HG03045 (cell line): ENCODE results near the gene DNAH9.

Experiments
- ATAC-seq: cut with Tn5 transposase; IDR thresholded peaks from one replicate; pipeline ENCODE4 v1.9.1; 2021; ENCODE audit warnings: mild to moderate bottlenecking, moderate library complexity; ENCODE audit not compliant: unreplicated experiment

The DNAH9 gene

DNA sequence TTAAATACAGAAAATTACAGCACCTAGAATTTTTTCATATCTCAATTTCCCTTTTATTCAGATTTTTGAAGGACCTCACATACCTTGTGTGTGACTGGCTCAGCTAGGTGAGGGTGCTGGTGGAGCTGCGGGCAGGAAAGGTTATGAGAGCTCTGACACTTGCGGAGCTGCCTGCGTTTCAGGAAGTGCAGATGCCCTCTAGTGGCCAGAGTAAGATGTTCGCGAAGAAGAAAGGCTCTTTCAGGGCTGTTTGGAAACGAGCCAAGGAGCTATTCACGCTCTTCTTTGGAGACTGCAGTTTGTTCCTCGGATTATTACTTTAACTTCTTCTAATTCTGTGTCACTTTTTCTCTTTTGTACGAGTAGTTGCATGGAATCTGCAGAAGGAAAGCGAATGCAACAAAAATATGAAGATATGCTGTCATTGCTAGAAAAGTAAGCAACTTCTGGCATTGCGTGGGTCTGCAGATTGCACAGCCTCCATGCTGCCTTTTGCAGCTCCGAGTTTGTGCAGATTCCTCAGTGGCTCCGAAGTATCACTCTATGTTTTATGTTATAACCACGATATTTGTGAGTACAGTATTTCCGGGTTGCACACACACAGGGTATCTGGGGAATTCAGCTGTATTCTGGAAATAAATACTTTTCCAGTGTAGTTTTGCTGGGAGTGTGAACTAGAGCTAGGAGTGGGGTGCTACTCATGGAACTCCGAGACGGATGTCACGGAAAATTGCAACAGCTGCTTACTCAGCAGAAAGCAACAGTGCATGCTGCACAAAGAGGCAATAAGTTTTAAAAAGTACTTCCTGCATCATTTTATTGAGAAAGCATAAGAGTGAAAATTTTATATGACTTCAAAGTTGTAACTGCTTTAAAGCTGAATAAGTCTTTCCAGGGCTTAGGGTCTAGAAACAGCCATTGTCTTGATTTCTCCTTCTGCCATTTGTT is 46.3 kb downstream of the DNAH9 start:
- ATAC-seq, result no peak

DNA sequence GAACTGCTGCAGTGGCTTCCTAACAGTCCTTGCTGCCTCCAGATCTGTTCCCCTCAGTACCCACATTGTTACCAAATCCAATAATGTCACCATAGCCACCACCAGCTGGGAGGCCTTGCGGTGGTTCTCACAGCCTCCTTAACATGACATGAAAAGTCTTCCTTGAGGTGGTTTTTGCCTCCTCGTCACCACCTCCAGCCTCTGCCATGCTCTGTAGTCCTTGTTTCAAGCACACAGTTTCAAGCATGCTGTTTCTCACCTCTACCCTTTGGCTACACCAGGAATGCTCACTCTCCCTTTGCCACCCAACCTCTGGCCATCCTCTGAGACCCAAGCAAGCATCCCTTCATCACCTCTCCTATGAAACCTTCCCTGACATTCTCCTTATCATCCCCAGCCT is 47.2 kb downstream of the DNAH9 start:
- ATAC-seq, result no peak

DNA sequence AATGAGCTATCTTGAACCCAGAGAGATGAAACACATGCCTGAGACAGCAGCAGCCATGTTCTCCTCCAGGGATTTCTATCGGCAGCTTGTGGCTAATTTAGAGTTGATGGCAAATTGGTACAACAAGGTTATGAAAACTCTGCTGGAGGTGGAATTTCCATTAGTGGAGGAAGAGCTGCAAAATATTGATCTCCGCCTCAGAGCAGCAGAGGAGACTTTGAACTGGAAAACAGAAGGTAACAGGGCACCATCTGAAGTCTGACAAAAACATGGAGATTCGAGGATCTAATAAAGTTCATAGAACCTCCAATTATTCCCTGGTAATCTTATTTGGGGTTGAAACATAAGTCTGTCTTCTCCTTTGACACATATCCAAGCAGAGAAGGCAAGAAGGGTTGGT is 52.8 kb downstream of the DNAH9 start:
- ATAC-seq, result no peak

DNA sequence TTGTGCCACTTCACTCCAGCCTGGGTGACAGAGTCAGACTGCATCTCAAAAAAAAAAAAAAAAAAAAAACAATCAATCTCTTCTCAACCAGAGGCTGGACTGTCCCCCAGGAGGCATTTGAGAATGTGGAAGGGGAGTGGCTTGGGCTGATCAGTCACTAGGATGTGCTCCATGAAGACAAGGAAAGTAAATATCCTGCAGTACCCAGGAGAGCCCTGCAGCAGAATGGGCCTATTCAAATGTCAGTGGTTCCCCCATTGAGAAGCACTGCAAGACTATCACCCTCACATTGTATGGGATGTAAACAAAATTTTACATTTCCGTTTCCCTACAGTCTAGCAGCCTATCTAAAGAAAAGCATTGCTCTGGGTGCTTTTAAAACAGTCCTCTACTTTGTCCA is 70.3 kb downstream of the DNAH9 start:
- ATAC-seq, result no peak

DNA sequence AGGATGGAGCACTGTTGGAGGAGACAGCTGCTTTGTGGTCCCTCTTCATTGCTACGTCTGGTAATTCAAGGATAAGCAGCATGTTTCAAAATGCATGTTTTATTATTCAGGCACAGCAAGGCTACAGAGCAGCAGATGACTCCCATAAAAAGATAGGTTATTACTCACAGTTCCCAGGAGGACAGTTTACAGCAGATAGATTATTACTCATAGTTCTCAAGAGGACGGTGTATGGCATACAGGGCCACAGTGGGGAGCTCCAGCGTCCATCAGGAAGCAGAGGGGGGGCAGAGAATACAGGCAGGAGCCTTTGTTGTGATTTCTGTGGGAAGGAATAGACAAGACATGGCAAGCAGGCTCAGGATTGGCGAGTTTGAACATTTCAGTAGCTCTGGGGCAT is 72.9 kb downstream of the DNAH9 start:
- no peak for ATAC-seq

DNA sequence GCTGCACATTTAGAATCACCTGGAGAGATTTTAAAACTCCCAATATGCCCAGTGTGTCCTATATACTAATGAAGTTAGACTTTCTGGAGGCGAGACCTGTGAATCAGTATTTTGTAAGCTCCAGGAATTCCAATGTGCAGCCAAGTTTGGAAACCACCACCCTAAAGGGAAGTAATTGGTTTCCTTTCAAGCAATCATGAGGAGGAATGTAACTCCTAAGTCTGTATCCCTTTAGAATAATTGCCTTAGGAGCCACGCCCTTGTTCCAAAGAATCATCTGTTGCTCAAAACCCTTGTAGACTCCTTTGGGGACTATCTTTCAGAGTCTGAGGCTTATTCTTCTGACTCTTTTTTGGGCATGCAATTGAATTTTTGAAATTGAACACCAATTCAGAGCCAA is 84.4 kb downstream of the DNAH9 start:
- no peak for ATAC-seq

DNA sequence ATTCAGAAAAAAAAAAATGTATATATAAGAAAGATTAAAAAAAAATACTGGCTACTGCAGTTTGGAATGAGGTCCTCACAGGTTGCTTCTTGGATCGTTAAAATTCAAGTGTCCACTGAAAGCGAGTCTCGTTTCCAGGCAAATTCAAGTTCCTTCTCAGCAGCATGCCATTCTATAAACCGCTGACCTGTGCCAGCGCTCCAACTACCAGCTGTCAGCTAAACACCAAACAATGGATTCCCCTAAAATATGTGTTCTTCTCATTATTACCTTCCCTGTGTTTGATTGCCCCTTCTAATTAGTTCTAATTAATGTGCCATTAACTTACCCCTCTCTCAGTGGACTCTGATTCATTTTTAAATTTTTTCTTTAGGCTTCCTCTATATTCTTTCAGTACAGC is 92.4 kb downstream of the DNAH9 start:
- no peak for ATAC-seq

DNA sequence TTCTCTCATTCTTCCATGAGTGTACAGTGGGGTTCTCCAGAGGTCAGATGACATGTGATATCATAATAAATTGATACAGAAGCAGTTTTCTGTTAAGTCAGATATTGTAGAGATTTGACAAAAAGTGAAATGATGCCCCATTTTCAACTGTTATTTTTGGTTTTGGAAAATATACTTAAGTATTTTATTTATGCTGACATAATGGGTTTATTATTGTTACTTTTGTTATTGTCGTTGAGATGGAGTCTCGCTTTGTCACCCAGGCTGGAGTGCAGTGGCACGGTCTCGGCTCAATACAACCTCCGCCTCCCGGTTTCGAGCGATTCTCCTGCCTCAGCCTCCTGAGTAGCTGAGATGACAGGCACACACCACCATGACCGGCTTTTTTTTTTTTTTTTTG is 94.4 kb downstream of the DNAH9 start:
- no peak for ATAC-seq

DNA sequence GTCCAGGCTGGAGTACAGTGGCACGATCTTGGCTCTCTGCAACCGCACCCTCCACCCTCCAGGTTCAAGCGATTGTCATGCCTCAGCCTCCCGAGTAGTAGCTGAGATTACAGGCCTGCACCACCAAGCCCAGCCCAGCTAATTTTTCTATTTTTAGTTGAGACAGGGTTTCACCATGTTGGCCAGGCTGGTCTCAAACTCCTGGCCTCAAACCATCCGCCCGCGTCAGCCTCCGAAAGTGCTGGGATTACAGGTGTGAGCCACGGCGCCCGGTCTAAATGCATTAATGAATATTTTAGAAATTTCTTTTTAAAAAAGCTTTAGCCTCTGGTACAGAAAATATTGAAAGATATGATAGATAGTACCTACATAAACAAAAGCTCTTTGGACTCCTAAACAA is 95.0 kb downstream of the DNAH9 start:
- ATAC-seq, result no peak

DNA sequence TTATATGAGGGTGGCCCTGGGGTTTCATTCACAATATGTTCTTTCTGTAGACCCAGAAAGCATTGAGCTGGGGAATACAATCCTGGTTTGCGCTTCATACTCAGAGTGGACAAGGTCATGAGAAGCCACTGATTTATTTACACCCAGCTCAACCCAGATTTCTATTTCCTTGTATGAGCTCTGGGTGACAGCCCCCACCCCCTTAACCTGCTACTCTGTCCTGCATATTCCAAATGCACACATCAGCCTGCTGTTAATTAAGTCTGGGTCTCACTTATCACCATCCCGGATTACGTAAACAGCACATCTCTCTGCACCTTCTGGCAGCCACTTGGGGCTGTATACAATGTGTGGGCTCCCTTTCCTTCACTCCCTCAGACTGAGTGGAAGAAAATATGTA is 102.4 kb downstream of the DNAH9 start:
- no peak for ATAC-seq

DNA sequence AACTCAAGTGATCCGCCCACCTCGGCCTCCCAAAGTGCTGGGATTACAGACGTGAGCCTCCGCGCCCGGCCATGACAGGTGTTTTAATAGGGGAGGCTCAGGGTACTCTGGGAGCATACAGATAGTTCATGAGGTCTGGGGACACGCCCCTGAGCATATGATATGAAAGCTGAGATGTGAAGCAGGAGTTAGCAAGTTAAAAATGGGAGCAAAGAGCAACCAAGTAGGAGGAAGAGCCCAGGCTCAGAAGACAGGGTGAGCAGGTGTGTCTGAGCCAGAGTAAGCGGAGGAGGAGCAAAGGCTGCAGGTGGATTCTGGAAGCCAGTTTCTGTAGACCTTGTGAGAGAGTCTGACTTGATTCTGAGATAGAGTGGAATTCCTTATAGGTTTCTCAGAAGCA is 103.6 kb downstream of the DNAH9 start:
- ATAC-seq, result no peak

DNA sequence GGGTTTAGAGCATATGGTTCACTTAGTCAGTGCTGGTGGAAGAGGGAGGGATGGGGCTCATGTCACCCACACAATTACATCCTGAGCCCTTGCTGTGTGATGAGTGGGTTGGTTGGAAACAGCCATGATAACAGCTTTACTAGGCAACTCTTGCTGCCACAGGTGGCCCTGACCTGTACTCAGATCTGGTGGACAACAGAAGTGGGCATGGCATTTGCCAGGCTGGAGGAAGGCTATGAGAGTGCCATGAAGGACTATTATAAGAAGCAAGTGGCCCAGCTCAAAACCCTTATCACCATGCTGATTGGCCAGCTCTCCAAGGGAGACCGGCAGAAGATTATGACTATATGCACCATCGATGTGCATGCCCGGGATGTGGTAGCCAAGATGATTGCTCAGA is 105.8 kb downstream of the DNAH9 start:
- ATAC-seq, result no peak

DNA sequence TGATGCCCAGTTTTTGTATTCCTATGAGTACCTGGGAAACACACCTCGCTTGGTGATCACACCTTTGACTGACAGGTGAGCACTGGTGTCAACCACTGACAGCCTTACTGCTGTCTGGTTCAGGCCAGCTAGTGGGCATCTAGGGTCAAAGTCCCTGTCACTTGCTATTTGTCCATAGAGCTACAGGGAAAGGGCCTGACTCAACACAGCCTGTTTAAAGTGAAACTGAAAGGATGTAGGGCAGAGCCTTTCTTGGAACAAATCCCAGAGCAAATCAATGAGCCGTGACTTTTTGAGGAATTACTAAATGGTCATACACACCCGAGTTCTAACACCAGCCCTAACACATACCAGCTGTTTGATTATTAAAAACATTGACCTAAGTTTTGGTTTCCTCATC is 106.8 kb downstream of the DNAH9 start:
- ATAC-seq, result no peak

DNA sequence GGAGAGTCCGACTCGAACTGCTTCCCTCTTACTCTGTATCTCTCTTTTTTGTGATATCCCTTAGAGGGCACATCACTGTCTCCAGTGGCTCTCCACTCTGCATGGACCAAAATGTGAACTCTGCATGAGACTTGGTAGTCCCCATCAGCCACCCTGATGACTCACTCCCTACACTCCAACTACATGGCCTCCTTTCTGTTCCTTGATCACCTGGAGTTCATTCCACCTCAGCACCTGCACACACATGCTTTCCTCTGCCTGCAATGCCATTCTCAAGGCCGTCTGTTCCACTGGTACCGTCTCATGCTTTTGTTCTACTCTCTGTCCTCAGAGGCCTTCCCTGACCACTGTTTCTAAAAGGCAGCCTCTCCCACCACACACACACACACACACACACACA is 109.3 kb downstream of the DNAH9 start:
- ATAC-seq, result no peak

DNA sequence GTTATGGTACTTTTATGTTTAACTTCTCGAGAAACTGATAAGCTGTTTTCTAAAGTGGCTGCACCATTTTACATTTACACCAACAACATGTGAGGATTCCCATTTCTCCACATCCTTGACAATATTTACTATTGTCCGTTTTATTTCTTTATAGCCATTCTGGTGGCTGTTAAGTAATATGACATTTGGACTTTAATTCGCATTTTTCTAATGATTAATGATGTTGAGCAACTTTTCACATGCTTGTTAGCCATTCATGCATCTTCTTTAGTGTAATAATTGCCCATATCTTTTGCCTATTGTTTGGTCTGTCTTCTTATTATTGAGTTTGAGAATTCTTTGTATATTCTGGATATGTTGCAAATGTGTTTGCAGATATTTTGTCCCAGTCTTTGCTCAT is 114.2 kb downstream of the DNAH9 start:
- no peak for ATAC-seq

DNA sequence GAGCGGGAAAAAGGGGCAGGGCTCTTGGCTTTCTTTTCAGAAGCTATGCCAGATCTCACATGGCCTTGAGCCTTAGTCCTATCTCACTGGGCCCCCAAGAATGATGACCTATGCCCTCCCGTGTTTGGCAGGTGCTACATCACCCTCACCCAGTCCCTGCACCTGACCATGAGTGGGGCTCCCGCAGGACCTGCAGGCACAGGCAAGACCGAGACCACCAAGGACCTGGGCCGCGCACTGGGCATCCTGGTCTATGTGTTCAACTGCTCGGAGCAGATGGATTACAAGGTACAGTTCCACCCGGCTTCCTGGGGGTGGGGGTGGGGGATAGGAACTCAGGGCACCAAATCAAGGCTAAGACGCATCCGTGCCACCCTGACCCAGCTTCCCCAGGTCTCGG is 120.9 kb downstream of the DNAH9 start:
- no peak for ATAC-seq

DNA sequence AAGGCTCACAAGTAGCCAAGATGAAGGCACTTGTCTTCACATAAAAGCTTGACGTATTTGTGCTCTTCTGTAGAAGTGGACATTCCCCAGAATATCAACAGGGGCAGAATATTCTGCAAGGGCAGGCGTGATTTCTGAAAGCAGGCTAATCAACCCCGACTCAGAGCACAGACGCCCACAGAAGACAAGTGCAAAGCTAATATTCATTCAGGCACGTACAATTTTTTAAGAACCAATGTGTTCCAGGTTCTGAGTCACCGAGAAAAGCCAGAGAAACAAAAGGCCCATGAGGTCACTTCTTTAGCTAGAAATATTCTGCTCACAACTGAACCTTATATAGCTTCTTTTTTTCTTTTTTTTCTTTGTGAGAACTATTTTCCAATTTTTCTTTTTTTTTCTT is 121.6 kb downstream of the DNAH9 start:
- ATAC-seq, result no peak

DNA sequence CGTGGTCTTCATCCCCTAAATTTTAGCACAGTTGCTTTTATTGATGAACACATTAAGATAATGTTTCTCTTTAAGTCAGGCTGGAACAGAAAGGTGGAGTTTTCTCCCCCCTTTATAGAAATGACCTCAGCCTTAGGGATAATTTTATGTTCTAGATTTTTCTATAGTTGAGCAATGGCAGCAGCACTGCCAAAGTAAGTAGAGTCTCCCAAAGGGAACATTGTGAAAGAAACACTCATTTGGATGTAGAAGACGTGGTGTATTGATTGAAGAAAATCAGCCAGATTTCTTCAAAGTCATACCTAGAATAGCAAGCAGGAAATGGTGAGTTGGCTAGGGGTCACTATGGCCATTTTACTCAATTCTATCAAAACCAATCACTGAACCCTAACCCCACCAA is 122.5 kb downstream of the DNAH9 start:
- no peak for ATAC-seq

DNA sequence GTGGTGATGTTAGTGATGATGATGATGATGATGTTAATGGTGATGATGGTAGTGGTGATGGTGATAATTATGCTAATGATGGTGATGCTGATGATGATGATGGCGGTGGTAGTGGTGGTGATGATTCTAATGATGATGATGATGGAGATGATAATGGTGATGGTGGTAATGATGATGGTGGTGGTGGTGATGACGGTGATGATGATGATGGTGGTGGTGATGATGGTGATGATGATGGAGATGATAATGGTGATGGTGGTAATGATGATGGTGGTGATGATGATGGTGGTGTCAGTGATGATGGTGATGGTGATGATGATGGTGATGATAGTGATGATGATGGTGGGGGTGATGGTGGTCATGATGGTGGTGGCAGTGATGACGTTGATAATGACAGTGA is 132.5 kb downstream of the DNAH9 start:
- ATAC-seq, result no peak

DNA sequence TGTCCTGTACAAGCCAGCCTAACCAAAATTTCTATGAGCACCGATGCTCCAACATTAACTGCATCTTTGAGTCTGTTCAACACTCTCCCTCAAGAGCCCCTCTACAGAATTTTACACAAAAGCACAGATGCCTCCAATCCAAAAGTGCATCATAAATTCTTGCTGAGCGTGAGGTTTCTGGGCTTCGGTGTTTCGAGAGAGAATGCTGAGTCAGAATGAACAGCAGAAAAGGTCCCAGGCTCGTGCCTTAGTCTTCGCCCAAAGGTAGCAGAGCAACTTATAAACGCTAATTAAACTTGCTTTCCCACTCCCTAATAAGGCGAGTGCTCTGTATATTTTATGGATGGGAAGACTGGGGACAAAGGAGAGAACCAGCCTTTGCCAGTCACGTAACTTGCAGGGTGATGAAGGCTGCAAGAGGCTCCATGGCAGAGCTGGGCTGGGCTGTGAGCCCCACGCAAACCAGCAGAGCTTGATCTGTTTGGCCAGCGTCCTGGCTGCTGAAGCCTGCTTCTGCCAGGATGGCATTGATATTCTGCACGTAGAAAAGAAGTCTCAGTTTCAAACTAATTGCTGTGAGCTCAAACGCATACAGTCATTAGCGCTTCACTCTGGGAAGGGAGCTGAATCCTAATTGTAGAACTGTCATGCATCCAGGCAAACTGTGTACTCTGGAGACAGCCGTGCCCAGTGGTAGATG is 138.5 kb downstream of the DNAH9 start:
- ATAC-seq, result no peak

DNA sequence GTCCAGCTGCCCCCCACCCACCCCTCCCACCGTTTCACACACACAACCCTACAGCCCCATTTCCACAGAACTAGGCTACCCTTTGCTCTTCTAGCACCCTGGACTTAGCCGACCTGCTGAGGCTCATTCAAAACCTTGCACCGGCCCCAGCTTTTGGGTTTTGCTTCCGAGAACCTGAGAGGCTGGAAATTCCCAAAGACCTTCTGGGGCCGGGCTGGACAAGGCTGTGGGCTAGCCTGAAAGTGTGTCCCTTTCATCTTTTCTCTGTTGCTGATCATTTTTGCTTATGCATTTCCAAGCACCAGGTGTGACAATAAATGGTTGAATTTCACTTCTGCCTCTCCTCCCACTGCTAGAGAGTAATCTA is 139.0 kb downstream of the DNAH9 start:
- ATAC-seq, result no peak

DNA sequence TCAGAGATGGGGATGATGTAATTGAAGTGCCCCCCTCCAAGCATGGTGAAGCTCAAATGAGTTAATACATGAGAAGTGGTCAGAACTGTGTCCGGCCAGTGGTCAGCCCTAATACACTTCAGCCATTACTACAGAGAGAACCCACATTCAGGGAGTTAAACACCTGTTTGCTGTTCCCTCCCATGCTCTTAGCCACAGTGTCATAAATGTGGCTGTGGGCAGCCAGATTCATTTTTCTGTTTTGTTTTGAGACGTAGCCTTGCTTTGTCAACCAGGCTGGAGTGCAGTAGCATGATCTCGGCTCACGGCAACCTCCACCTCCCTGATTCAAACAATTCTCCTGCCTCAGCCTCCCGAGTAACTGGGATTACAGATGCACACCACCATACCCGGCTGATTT is 139.9 kb downstream of the DNAH9 start:
- ATAC-seq, result no peak

DNA sequence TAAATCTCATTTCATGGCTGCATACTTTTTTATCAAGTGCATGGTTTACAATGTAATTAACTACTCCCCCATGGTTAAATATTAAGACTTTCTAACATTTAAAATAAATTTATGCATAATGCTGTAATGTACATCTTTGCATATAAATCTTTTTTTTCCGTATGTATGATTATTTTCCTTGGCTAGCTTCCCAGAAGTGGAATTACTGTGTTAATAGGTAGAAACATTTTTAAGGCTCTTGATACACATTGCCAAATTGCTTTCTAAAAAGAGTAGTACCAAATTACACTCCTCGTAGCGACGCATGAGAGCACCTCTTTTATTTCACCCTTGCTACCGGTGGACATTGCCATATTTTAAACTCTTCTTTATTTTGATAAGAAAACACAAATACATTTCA is 141.1 kb downstream of the DNAH9 start:
- ATAC-seq, result no peak
